ENCODE data around the gene DDAH2. TPM values are rescaled to one million over a fixed set of nuclear protein-coding genes. Genes with fewer than 3 reads are reported as not detected.

DDAH2 gene
- total and polyA plus RNA-seq, 10 of the 15 experiments (the other 5 are each of a cell fraction or from before 2014, with no cell fraction given) = 0.35 to 9.9 (median 6.2) TPM

GRCh38 chr6:31734821-31735406, 5.8 kb upstream of the DDAH2 start (continued):
- TF ChIP-seq, protein P1, sequence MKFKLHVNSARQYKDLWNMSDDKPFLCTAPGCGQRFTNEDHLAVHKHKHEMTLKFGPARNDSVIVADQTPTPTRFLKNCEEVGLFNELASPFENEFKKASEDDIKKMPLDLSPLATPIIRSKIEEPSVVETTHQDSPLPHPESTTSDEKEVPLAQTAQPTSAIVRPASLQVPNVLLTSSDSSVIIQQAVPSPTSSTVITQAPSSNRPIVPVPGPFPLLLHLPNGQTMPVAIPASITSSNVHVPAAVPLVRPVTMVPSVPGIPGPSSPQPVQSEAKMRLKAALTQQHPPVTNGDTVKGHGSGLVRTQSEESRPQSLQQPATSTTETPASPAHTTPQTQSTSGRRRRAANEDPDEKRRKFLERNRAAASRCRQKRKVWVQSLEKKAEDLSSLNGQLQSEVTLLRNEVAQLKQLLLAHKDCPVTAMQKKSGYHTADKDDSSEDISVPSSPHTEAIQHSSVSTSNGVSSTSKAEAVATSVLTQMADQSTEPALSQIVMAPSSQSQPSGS (IDR thresholded peaks at IDR 0.05; ENCODE audit: low read length) = no peak
- TF ChIP-seq KDM1A (IDR thresholded peaks at IDR 0.05; ENCODE audit: borderline replicate concordance) = no peak
- no peak for TF ChIP-seq BRCA1 (IDR thresholded peaks at IDR 0.05; ENCODE audit: low read depth, low read length)
- no peak for TF ChIP-seq RUNX3 (IDR thresholded peaks at IDR 0.05; ENCODE audit: low read length)
- no peak for TF ChIP-seq RAD21 (IDR thresholded peaks at IDR 0.05; ENCODE audit: insufficient read depth, low read depth, low read length)
- TF ChIP-seq PAX5 (IDR thresholded peaks at IDR 0.05; ENCODE audit: borderline replicate concordance, low read depth, low read length) = no peak
- peak; percentile 73; the same call in 1 of the 2 replicates for TF ChIP-seq ZBED1 (IDR thresholded peaks at IDR 0.05; ENCODE audit: borderline replicate concordance)
- TF ChIP-seq RBBP5 (conservative IDR thresholded peaks at IDR 0.05) = no peak
- TF ChIP-seq RELA (IDR thresholded peaks at IDR 0.05; ENCODE audit: borderline replicate concordance, partially characterized antibody) = no peak
- TF ChIP-seq BCL11A (IDR thresholded peaks at IDR 0.05; ENCODE audit: low read depth, low read length) = peak; percentile 81; the same call in 1 of the 2 replicates
- TF ChIP-seq CHD2 (IDR thresholded peaks at IDR 0.05; ENCODE audit: borderline replicate concordance, low read depth, low read length) = peak; percentile 87; the same call in 1 of the 2 replicates
- TF ChIP-seq IKZF1 (conservative IDR thresholded peaks at IDR 0.05) = peak; percentile 70
- TF ChIP-seq SREBF1 (IDR thresholded peaks at IDR 0.05; ENCODE audit: low read length) = no peak
- no peak for TF ChIP-seq CHD4 (IDR thresholded peaks at IDR 0.05)
- no peak for TF ChIP-seq CEBPB (IDR thresholded peaks at IDR 0.05; ENCODE audit: borderline replicate concordance in 1 of 2, low read depth in 2 of 2, low read length in 2 of 2)
- TF ChIP-seq, protein P2, sequence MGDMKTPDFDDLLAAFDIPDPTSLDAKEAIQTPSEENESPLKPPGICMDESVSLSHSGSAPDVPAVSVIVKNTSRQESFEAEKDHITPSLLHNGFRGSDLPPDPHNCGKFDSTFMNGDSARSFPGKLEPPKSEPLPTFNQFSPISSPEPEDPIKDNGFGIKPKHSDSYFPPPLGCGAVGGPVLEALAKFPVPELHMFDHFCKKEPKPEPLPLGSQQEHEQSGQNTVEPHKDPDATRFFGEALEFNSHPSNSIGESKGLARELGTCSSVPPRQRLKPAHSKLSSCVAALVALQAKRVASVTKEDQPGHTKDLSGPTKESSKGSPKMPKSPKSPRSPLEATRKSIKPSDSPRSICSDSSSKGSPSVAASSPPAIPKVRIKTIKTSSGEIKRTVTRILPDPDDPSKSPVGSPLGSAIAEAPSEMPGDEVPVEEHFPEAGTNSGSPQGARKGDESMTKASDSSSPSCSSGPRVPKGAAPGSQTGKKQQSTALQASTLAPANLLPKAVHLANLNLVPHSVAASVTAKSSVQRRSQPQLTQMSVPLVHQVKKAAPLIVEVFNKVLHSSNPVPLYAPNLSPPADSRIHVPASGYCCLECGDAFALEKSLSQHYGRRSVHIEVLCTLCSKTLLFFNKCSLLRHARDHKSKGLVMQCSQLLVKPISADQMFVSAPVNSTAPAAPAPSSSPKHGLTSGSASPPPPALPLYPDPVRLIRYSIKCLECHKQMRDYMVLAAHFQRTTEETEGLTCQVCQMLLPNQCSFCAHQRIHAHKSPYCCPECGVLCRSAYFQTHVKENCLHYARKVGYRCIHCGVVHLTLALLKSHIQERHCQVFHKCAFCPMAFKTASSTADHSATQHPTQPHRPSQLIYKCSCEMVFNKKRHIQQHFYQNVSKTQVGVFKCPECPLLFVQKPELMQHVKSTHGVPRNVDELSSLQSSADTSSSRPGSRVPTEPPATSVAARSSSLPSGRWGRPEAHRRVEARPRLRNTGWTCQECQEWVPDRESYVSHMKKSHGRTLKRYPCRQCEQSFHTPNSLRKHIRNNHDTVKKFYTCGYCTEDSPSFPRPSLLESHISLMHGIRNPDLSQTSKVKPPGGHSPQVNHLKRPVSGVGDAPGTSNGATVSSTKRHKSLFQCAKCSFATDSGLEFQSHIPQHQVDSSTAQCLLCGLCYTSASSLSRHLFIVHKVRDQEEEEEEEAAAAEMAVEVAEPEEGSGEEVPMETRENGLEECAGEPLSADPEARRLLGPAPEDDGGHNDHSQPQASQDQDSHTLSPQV (IDR thresholded peaks at IDR 0.05) = no peak
- no peak for TF ChIP-seq PAX8 (IDR thresholded peaks at IDR 0.05)
- TF ChIP-seq NBN (IDR thresholded peaks at IDR 0.05) = peak; percentile 45
- TF ChIP-seq MEF2B (IDR thresholded peaks at IDR 0.05; ENCODE audit: partially characterized antibody, poor library complexity, severe bottlenecking) = peak; percentile 84
- no peak for TF ChIP-seq EZH2 (IDR thresholded peaks at IDR 0.05; ENCODE audit: borderline replicate concordance, control insufficient read depth, low read depth, low read length)
- no peak for TF ChIP-seq CUX1 (IDR thresholded peaks at IDR 0.05; ENCODE audit: insufficient replicate concordance, low read depth, low read length)
- no peak; the same call in 1 of the 2 replicates for TF ChIP-seq MTA2 (IDR thresholded peaks at IDR 0.05; ENCODE audit: low read depth)
